Erythroblast (primary cell): ENCODE measurements around the gene EPHA4.

ENCODE experiments used
- GATA1 ChIP-seq: IDR thresholded peaks from 2 replicates; pipeline ENCODE4 v1.6.1; 2011; ENCODE audit warnings: low read depth, mild to moderate bottlenecking, control low read depth, low read length, moderate library complexity
- POLR2A ChIP-seq: IDR thresholded peaks from 2 replicates; pipeline ENCODE4 v1.6.1; 2011; ENCODE audit warnings: mild to moderate bottlenecking, low read length

- no peak for TF ChIP-seq POLR2A
- TF ChIP-seq GATA1, result no peak
These were observed at the start of gene EPHA4 for GRCh38 chr2:221572219-221572820.
